RWPE2 (cell line): ENCODE measurements around the gene MRFAP1.

Experiments used
- ATAC-seq: fragments of 200-7000 bp; cut with Tn5 transposase; 3 replicates; pipeline ENCODE4 v1.9.1; 2021; ENCODE audit warnings: low read depth
- DNase-seq: peaks from one replicate; pipeline ENCODE4 v3.0.0-alpha.2; 2020; ENCODE audit warnings: low spot score
- H3K27ac ChIP-seq: fragments of 450-650 bp; 2 replicates; pipeline ENCODE4 v1.5.1; 2017; ENCODE audit warnings: mild to moderate bottlenecking; ENCODE audit not compliant: poor library complexity, severe bottlenecking
- H3K27me3 ChIP-seq: fragments of 250-450 bp; sonication (Bioruptor Pico); 2 replicates; pipeline ENCODE4 v1.5.1; 2021; ENCODE audit warnings: mild to moderate bottlenecking, moderate library complexity; ENCODE audit not compliant: insufficient read depth, poor library complexity, severe bottlenecking
- H3K36me3 ChIP-seq: fragments of 250-450 bp; sonication (Bioruptor Pico); 2 replicates; pipeline ENCODE4 v1.5.1; 2020; ENCODE audit warnings: low read depth, mild to moderate bottlenecking, moderate library complexity
- H3K4me1 ChIP-seq: fragments of 250-450 bp; sonication (Bioruptor Pico); 2 replicates; pipeline ENCODE4 v1.5.1; 2021; ENCODE audit warnings: mild to moderate bottlenecking, moderate library complexity; ENCODE audit not compliant: insufficient read depth, poor library complexity, severe bottlenecking
- H3K4me3 ChIP-seq: fragments of 250-450 bp; sonication (Bioruptor Pico); 2 replicates; pipeline ENCODE4 v1.5.1; 2021; ENCODE audit warnings: mild to moderate bottlenecking, moderate library complexity; ENCODE audit not compliant: severe bottlenecking
- H3K9me3 ChIP-seq: fragments of 250-450 bp; sonication (Bioruptor Pico); 2 replicates; pipeline ENCODE4 v1.5.1; 2021; ENCODE audit warnings: mild to moderate bottlenecking, moderate library complexity; ENCODE audit not compliant: severe bottlenecking
- TF ChIP-seq, protein P1 (sequence below): fragments of 450-650 bp; IDR thresholded peaks from one replicate; pipeline ENCODE4 v1.5.1; 2017; ENCODE audit warnings: mild to moderate bottlenecking, moderate library complexity; ENCODE audit not compliant: poor library complexity, severe bottlenecking

MRFAP1 gene

DNA sequence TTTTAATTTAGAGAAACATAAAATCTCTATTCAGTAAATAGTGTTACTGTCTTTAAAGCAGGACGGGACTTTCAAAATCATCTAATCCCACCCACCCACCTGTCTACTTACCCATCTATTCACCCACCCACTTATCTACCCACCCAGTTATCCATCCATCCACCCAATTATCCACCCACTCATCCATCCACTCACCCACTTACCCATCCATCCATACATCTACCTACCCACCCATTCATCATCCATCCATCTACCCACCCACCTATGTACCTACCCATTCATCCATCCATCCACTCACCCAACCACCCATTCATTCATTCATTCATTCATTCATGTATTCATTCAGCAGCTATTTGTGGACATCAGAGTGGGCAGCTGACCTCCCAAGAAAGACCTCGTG, 34.9 kb upstream of the MRFAP1 start:
- no peaks in the 10 kb centered on the region for H3K36me3 ChIP-seq
- H3K27me3 ChIP-seq = no peaks in the 10 kb centered on the region
- no peak overlapping the region for H3K27ac ChIP-seq
- TF ChIP-seq, protein P1, sequence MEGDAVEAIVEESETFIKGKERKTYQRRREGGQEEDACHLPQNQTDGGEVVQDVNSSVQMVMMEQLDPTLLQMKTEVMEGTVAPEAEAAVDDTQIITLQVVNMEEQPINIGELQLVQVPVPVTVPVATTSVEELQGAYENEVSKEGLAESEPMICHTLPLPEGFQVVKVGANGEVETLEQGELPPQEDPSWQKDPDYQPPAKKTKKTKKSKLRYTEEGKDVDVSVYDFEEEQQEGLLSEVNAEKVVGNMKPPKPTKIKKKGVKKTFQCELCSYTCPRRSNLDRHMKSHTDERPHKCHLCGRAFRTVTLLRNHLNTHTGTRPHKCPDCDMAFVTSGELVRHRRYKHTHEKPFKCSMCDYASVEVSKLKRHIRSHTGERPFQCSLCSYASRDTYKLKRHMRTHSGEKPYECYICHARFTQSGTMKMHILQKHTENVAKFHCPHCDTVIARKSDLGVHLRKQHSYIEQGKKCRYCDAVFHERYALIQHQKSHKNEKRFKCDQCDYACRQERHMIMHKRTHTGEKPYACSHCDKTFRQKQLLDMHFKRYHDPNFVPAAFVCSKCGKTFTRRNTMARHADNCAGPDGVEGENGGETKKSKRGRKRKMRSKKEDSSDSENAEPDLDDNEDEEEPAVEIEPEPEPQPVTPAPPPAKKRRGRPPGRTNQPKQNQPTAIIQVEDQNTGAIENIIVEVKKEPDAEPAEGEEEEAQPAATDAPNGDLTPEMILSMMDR = no peak
- ATAC-seq (no peak), DNase-seq (no peak)
- H3K4me3 ChIP-seq = no peak overlapping the region
- H3K4me1 ChIP-seq = no peaks in the 10 kb centered on the region
- no peaks in the 10 kb centered on the region for H3K9me3 ChIP-seq

DNA sequence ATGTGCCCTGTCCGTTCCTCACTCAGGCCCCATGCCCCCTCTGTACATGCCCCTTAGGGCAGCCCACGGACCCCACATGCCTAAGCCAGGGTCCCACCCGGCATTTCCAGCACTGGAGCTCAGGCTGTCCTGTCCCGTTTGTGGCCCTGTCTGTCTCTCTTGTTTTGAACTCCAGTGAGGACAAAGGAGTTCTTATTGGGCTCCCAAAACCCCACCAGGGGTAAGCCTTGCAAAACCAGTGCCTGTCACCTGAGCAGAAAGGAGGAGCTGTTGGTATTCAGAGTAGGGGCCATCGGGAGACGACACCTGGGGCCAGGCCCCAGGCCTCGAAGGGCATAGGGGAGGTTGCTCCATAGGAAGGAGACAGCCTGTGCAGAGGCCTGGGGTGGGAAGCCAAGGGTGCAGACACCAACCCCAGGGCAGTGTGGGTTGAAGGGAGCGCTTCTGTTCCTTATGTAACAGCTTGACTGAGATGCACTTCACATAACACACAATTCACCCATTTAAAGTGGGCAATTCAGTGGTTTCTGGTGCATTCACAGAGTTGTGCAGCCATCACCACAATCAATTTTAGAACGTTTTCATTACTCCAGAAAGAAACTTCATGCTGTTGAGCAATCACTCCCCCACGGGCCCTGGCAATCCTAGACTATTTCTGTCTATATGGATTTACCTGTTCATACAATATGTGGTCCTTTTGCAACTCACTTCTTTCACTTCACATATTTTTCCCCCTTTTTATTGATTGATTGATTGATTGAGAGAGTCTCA, 33.8 kb upstream of the MRFAP1 start:
- Histone ChIP-seq H3K9me3 (no peaks in the 10 kb centered on the region), H3K27ac (no peak overlapping the region), H3K27me3 (no peaks in the 10 kb centered on the region), H3K4me1 (no peaks in the 10 kb centered on the region), H3K36me3 (no peaks in the 10 kb centered on the region), H3K4me3 (no peak overlapping the region)
- TF ChIP-seq, protein P1 = no peak
- no peak for ATAC-seq
- no peak for DNase-seq

DNA sequence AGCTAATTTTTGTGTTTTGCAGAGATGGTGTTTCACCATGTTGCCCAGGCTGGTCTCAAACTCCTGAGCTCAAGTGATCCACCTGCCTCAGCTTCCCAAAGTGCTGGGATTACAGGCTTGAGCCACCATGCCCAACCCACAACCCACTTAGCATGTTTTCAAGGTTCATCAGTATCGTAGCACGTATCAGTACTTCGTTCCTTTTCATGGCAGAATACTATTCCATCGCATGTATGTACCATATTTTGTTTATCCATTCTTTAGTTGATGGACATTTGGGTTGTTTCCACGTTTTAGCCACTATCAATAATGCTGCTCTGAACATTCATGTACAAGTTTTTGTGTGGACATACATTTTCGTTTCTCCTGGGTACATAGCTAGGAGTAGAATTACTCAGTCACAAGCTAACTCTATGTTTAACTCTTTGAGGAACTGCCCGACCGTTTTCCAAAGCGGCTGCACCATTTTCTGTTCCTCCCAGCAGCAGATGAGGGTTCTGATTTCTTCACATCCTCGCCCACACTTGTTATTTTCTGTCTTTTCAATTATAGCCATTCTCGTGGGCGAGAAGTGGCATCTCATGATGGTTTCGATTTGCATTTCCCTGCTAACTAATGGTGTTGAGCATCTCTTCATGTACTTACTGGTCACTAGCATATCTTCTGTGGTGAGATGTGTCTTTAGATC, 33.0 kb upstream of the MRFAP1 start:
- no peak for DNase-seq
- Histone ChIP-seq H3K36me3 (no peaks in the 10 kb centered on the region), H3K9me3 (no peaks in the 10 kb centered on the region), H3K27me3 (no peaks in the 10 kb centered on the region), H3K4me3 (no peak overlapping the region), H3K27ac (no peak overlapping the region), H3K4me1 (no peaks in the 10 kb centered on the region)
- TF ChIP-seq, protein P1 = no peak
- ATAC-seq = no peak

DNA sequence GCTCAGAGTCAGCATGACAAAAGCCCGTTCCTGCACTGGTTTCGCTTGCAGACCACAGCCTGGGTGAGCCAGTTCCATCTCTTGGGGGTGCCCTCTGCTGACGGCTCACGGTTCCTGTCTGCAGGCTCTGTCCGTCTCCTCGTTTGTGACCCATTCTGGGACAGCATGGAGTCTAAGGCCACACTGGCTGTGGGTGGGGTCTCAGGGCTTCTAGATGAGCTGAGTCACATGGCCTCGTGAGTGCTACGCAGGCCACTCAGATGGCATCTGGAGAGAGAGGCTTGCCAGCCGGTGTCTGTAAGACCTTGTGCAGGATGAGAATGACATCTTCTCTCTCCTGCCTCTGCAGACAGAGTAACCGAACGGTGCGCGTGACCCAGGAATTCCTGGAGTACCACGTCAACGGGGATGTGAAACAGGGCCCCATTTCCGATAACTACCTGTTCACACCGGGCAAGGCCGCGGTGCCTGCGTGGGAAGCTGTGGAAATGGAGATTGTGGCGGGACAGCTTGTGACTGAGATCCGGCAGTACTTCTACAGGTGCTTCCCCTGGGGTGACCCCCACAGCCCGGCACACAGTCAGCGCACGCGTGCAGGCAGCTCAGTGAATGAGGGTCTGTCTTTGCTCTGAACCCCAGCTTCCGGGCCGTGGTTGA, 31.6 kb upstream of the MRFAP1 start:
- no peak overlapping the region for H3K27ac ChIP-seq
- no peak overlapping the region for H3K4me3 ChIP-seq
- TF ChIP-seq, protein P1 = no peak
- DNase-seq = no peak
- no peaks in the 10 kb centered on the region for H3K36me3 ChIP-seq
- H3K4me1 ChIP-seq = no peaks in the 10 kb centered on the region
- no peaks in the 10 kb centered on the region for H3K27me3 ChIP-seq
- ATAC-seq = no peak
- H3K9me3 ChIP-seq = no peaks in the 10 kb centered on the region
